Measurements from ENCODE around the gene MIF4GD.

Gene MIF4GD

DNA sequence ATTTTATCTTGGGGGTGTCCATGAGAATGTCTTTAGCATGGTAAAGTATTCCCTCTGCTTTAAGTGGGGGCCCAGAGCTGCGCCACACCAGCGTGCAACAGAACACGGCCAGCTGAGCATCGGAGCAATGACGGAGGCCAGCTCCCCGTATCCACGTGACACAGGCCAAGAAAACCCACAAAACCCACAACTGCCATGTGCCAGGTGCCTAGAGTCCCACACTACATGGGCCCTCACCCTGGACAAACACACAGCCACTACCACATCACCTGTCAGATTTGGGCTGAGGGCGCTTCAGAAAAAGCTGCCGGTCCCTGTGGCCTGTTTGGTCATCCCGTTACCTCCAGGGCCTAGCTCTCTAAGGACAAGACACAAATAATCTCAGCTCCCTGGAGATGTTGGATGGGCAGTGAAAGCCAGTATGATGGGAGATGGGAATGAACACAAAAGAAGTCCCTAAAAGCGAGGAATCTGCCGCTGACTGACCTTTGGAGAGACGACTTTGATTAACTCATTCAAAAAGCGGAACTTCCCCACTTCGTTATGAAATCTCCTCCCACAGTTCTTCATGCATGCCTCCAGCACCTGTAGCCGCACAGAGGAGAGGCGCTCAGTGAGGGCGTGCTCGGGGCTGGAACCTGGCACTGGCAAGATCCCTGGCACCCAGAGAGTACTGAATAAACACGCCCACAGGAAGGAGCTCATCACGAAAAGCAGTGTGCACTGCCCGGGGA is 26.7 kb downstream of the MIF4GD start:
- no peak overlapping the region for H4K8ac ChIP-seq (ENCODE audit: low read depth, low read length)
- no peak overlapping the region for H4K12ac ChIP-seq (ENCODE audit: low read depth, low read length)
- peaks cover 5 to 6% of the 10 kb centered on the region in 2 experiments for H3K4me1 ChIP-seq (ENCODE audit: control insufficient read depth in 1 of 2, insufficient read depth in 2 of 2, low read length in 2 of 2)
- no peak overlapping the region for H3K4me2 ChIP-seq (ENCODE audit: low read length)
- H3K14ac ChIP-seq (ENCODE audit: low read length) = no peak overlapping the region
- no peak overlapping the region for H3K23ac ChIP-seq (ENCODE audit: low read length)
- no peaks in the 10 kb centered on the region for H3K27me3 ChIP-seq (ENCODE audit: insufficient read depth, low read length)
- H3K4ac ChIP-seq (ENCODE audit: low read depth, low read length) = no peak overlapping the region
- H3K36me3 ChIP-seq (ENCODE audit: control insufficient read depth in 1 of 2, insufficient read depth in 2 of 2, low read length in 2 of 2) = peaks cover 62 to 72% of the 10 kb centered on the region in 2 experiments
- no peak overlapping the region for H2BK5ac ChIP-seq (ENCODE audit: low read depth, low read length, poor library complexity)
- no peaks in the 10 kb centered on the region for H3K9me3 ChIP-seq (ENCODE audit: insufficient read depth, low read depth, low read length)
- H3K18ac ChIP-seq (ENCODE audit: low read length) = no peak overlapping the region
- no peak overlapping the region for H2AK5ac ChIP-seq (ENCODE audit: low read length)
- H3K4me3 ChIP-seq (ENCODE audit: low read depth, low read length) = no peak overlapping the region
- no peak for DNase-seq
- H3K79me2 ChIP-seq (ENCODE audit: control insufficient read depth, insufficient read depth, low read length, poor library complexity) = peaks cover 2% of the 10 kb centered on the region
- no CpG with 5 or more reads among the region's 22 CpGs for WGBS (ENCODE audit: extremely low coverage, insufficient coverage, insufficient read length)
- no peak overlapping the region for H3K9ac ChIP-seq (ENCODE audit: low read length)
- H2AFZ ChIP-seq (ENCODE audit: insufficient read depth, low read length, poor library complexity) = no peak overlapping the region
- H4K91ac ChIP-seq (ENCODE audit: low read depth, low read length) = no peak overlapping the region
- H3K79me1 ChIP-seq (ENCODE audit: low read length) = no peaks in the 10 kb centered on the region
- H2BK120ac ChIP-seq (ENCODE audit: insufficient read depth, low read length, poor library complexity) = no peak overlapping the region
- no peak overlapping the region for H2BK12ac ChIP-seq (ENCODE audit: low read length)
- no peak overlapping the region for H3K27ac ChIP-seq (ENCODE audit: low read depth, low read length)

DNA sequence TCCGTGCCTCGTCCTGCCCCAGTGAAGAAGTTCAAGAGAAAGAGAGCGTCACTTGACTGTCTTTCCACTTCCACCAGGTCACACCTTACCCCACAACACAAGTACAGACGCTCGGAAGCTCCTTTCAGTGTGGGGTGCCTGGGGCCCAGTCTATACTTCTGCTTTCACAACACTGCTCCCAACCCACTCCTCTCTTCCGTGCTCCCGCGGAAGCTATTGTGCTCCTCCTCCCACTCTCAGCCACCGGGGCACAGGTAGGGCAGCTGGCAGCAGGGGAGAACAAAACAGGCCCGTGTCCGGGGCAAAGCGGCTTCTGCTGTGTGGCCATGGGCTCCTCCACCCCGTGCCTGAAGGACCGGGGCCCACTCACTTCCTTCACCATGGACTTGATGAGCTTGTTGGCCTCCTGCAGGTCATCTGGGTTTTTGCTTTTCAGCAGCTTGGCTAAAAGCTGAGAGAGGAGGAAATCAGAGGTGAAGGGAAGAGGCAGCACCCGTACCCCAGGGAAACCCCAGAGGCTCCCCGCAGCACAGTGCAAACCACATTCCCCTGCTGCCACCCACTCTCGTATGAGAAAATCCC is 28.5 kb downstream of the MIF4GD start:
- Histone ChIP-seq H3K9me3 (ENCODE audit: insufficient read depth, low read depth, low read length) (peaks cover 1% of the 10 kb centered on the region), H3K4ac (ENCODE audit: low read depth, low read length) (no peak overlapping the region)
- no peak for DNase-seq

DNA sequence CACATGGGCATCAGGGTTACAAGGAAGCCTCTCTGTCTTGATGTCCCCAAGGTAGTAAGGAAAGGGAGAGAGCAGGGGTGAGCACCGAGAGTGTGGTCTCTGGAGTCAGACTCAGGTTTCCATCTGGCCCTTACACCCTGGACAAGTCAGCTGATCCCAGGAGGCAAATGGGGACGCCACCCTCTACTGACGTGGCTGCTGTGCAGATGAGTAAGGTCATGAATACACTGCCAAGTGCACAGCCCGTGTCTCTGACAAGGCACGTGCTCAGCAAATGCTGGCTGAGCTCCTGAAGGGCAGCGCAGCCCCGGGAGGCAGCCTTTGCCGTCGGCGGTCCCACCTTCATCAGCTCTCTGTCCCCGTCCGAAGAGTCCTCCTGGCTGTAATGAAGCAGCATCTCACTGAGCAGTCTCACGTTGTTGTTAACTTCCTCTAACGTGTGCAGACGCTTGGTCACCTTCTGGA is 29.0 kb downstream of the MIF4GD start:
- no peaks in the 10 kb centered on the region for H3K79me2 ChIP-seq (ENCODE audit: control insufficient read depth, insufficient read depth, low read length, poor library complexity)
- H3K4ac ChIP-seq (ENCODE audit: low read depth, low read length) = no peak overlapping the region
- no peak overlapping the region for H3K18ac ChIP-seq (ENCODE audit: low read length)
- H2BK12ac ChIP-seq (ENCODE audit: low read length) = no peak overlapping the region
- H2AK5ac ChIP-seq (ENCODE audit: low read length) = no peak overlapping the region
- H4K8ac ChIP-seq (ENCODE audit: low read depth, low read length) = no peak overlapping the region
- H3K36me3 ChIP-seq (ENCODE audit: control insufficient read depth in 1 of 2, insufficient read depth in 2 of 2, low read length in 2 of 2) = peaks cover 85 to 94% of the 10 kb centered on the region in 2 experiments
- H4K91ac ChIP-seq (ENCODE audit: low read depth, low read length) = no peak overlapping the region
- no CpG with 5 or more reads among the region's 15 CpGs for WGBS (ENCODE audit: extremely low coverage, insufficient coverage, insufficient read length)
- H3K14ac ChIP-seq (ENCODE audit: low read length) = no peak overlapping the region
- peaks cover 5 to 6% of the 10 kb centered on the region in 2 experiments for H3K4me1 ChIP-seq (ENCODE audit: control insufficient read depth in 1 of 2, insufficient read depth in 2 of 2, low read length in 2 of 2)
- H3K4me2 ChIP-seq (ENCODE audit: low read length) = no peak overlapping the region
- H4K12ac ChIP-seq (ENCODE audit: low read depth, low read length) = no peak overlapping the region
- no peak overlapping the region for H2BK5ac ChIP-seq (ENCODE audit: low read depth, low read length, poor library complexity)
- H3K4me3 ChIP-seq (ENCODE audit: low read depth, low read length) = no peak overlapping the region
- H2AFZ ChIP-seq (ENCODE audit: insufficient read depth, low read length, poor library complexity) = no peak overlapping the region
- peaks cover 1% of the 10 kb centered on the region for H3K9me3 ChIP-seq (ENCODE audit: insufficient read depth, low read depth, low read length)
- DNase-seq = peak in 1 of 2 donors; percentile 26
- no peak overlapping the region for H3K23ac ChIP-seq (ENCODE audit: low read length)
- H3K27me3 ChIP-seq (ENCODE audit: insufficient read depth, low read length) = no peaks in the 10 kb centered on the region
- no peak overlapping the region for H3K9ac ChIP-seq (ENCODE audit: low read length)
- no peak overlapping the region for H3K27ac ChIP-seq (ENCODE audit: low read depth, low read length)
- H2BK120ac ChIP-seq (ENCODE audit: insufficient read depth, low read length, poor library complexity) = no peak overlapping the region
- H3K79me1 ChIP-seq (ENCODE audit: low read length) = no peaks in the 10 kb centered on the region

More for the DNA sequence above, 28.5 kb downstream of the MIF4GD start:
- no peak overlapping the region for H2AFZ ChIP-seq (ENCODE audit: insufficient read depth, low read length, poor library complexity)
- no peak overlapping the region for H3K23ac ChIP-seq (ENCODE audit: low read length)
- H3K9ac ChIP-seq (ENCODE audit: low read length) = no peak overlapping the region
- no peak overlapping the region for H3K27ac ChIP-seq (ENCODE audit: low read depth, low read length)
- H4K12ac ChIP-seq (ENCODE audit: low read depth, low read length) = no peak overlapping the region
- no peak overlapping the region for H3K18ac ChIP-seq (ENCODE audit: low read length)
- H2AK5ac ChIP-seq (ENCODE audit: low read length) = no peak overlapping the region
- H3K36me3 ChIP-seq (ENCODE audit: control insufficient read depth in 1 of 2, insufficient read depth in 2 of 2, low read length in 2 of 2) = peaks cover 79 to 89% of the 10 kb centered on the region in 2 experiments
- H4K8ac ChIP-seq (ENCODE audit: low read depth, low read length) = no peak overlapping the region
- no CpG with 5 or more reads among the region's 17 CpGs for WGBS (ENCODE audit: extremely low coverage, insufficient coverage, insufficient read length)
- H2BK120ac ChIP-seq (ENCODE audit: insufficient read depth, low read length, poor library complexity) = no peak overlapping the region
- no peak overlapping the region for H3K4me2 ChIP-seq (ENCODE audit: low read length)
- H2BK5ac ChIP-seq (ENCODE audit: low read depth, low read length, poor library complexity) = no peak overlapping the region
- no peaks in the 10 kb centered on the region for H3K79me1 ChIP-seq (ENCODE audit: low read length)
- no peaks in the 10 kb centered on the region for H3K79me2 ChIP-seq (ENCODE audit: control insufficient read depth, insufficient read depth, low read length, poor library complexity)
- no peak overlapping the region for H3K4me3 ChIP-seq (ENCODE audit: low read depth, low read length)
- peaks cover 5 to 6% of the 10 kb centered on the region in 2 experiments for H3K4me1 ChIP-seq (ENCODE audit: control insufficient read depth in 1 of 2, insufficient read depth in 2 of 2, low read length in 2 of 2)
- H3K14ac ChIP-seq (ENCODE audit: low read length) = no peak overlapping the region
- no peaks in the 10 kb centered on the region for H3K27me3 ChIP-seq (ENCODE audit: insufficient read depth, low read length)
- H2BK12ac ChIP-seq (ENCODE audit: low read length) = no peak overlapping the region
- no peak overlapping the region for H4K91ac ChIP-seq (ENCODE audit: low read depth, low read length)

GRCh38 chr17:75241502-75241901 is 29.5 kb downstream of the MIF4GD start:
- Histone ChIP-seq H4K8ac (ENCODE audit: low read depth, low read length) (no peak overlapping the region), H3K27me3 (ENCODE audit: insufficient read depth, low read length) (no peaks in the 10 kb centered on the region), H3K79me1 (ENCODE audit: low read length) (no peaks in the 10 kb centered on the region), H3K79me2 (ENCODE audit: control insufficient read depth, insufficient read depth, low read length, poor library complexity) (no peaks in the 10 kb centered on the region), H3K4me3 (ENCODE audit: low read depth, low read length) (no peak overlapping the region), H2AK5ac (ENCODE audit: low read length) (no peak overlapping the region), H3K23ac (ENCODE audit: low read length) (no peak overlapping the region), H3K14ac (ENCODE audit: low read length) (no peak overlapping the region), H3K9ac (ENCODE audit: low read length) (no peak overlapping the region), H2BK120ac (ENCODE audit: insufficient read depth, low read length, poor library complexity) (no peak overlapping the region), H2BK12ac (ENCODE audit: low read length) (no peak overlapping the region), H3K36me3 (ENCODE audit: control insufficient read depth in 1 of 2, insufficient read depth in 2 of 2, low read length in 2 of 2) (peaks cover 88 to 98% of the 10 kb centered on the region in 2 experiments), H3K18ac (ENCODE audit: low read length) (no peak overlapping the region), H3K4me1 (ENCODE audit: control insufficient read depth in 1 of 2, insufficient read depth in 2 of 2, low read length in 2 of 2) (peaks cover 4 to 5% of the 10 kb centered on the region in 2 experiments), H3K27ac (ENCODE audit: low read depth, low read length) (no peak overlapping the region), H3K4me2 (ENCODE audit: low read length) (no peak overlapping the region), H2BK5ac (ENCODE audit: low read depth, low read length, poor library complexity) (no peak overlapping the region), H4K12ac (ENCODE audit: low read depth, low read length) (no peak overlapping the region), H3K4ac (ENCODE audit: low read depth, low read length) (no peak overlapping the region), H2AFZ (ENCODE audit: insufficient read depth, low read length, poor library complexity) (no peak overlapping the region), H4K91ac (ENCODE audit: low read depth, low read length) (no peak overlapping the region), H3K9me3 (ENCODE audit: insufficient read depth, low read depth, low read length) (peaks cover 1% of the 10 kb centered on the region)
- WGBS (ENCODE audit: extremely low coverage, insufficient coverage, insufficient read length) = no CpG with 5 or more reads among the region's 9 CpGs
- DNase-seq = no peak

All from trophoblast cell (in vitro differentiated cells and primary cell).